Fibroblast of lung (primary cell): ENCODE results near the gene WDR86. TPM values are rescaled to one million over a fixed set of nuclear protein-coding genes. Genes with fewer than 3 reads are reported as not detected.
A peak's percentile ranks its signal among the peaks of the same experiment; 100 is the strongest.

Experiments used
- DNase-seq, 2 donors: peaks; one replicate each; pipeline versions ENCODE4 v3.0.0 to v3.0.0-alpha.2; 2010; ENCODE audit warnings: low read depth in 2 of 2
- H2AFZ ChIP-seq: 2 replicates; pipeline ENCODE4 v1.5.1; 2012; ENCODE audit warnings: low read length, control low read depth, inconsistent platforms
- H3K27ac ChIP-seq: 2 replicates; pipeline ENCODE4 v1.5.1; 2011; ENCODE audit warnings: low read length, control low read depth; ENCODE audit not compliant: insufficient read depth
- H3K27me3 ChIP-seq: 2 replicates; pipeline ENCODE4 v1.5.1; 2011; ENCODE audit warnings: mild to moderate bottlenecking, low read length; ENCODE audit not compliant: control insufficient read depth, insufficient read depth
- H3K36me3 ChIP-seq: 2 replicates; pipeline ENCODE4 v1.5.1; 2011; ENCODE audit warnings: low read length; ENCODE audit not compliant: control insufficient read depth, insufficient read depth
- H3K4me1 ChIP-seq: 2 replicates; pipeline ENCODE4 v1.5.1; 2011; ENCODE audit warnings: low read length; ENCODE audit not compliant: control insufficient read depth, insufficient read depth; ENCODE audit errors: extremely low read depth
- H3K4me2 ChIP-seq: 2 replicates; pipeline ENCODE4 v1.5.1; 2011; ENCODE audit warnings: low read length, control low read depth; ENCODE audit not compliant: insufficient read depth; ENCODE audit errors: extremely low read depth
- H3K4me3 ChIP-seq, 4 experiments: fragments of 200-600 bp in 1 of 4; sonication (generic) in 1 of 4; replicated peaks in 1 of 4; 2 replicates each; pipeline ENCODE4 v1.5.1; 2011 to 2016; ENCODE audit warnings: low read length in 4 of 4, low read depth in 3 of 4, mild to moderate bottlenecking in 3 of 4, control low read depth in 2 of 4, inconsistent platforms in 1 of 4, mixed read lengths in 1 of 4; ENCODE audit not compliant: insufficient read depth in 1 of 4; ENCODE audit errors: control extremely low read depth in 1 of 4
- H3K79me2 ChIP-seq: 2 replicates; pipeline ENCODE4 v1.5.1; 2012; ENCODE audit warnings: mild to moderate bottlenecking, low read length, inconsistent platforms; ENCODE audit not compliant: control insufficient read depth, insufficient read depth
- H3K9ac ChIP-seq: 2 replicates; pipeline ENCODE4 v1.5.1; 2011; ENCODE audit warnings: mild to moderate bottlenecking, low read length, control low read depth; ENCODE audit not compliant: insufficient read depth
- H3K9me3 ChIP-seq: 2 replicates; pipeline ENCODE4 v1.5.1; 2012; ENCODE audit warnings: low read depth, low read length; ENCODE audit not compliant: control insufficient read depth, insufficient read depth
- H4K20me1 ChIP-seq: 2 replicates; pipeline ENCODE4 v1.5.1; 2011; ENCODE audit warnings: low read length; ENCODE audit not compliant: control insufficient read depth, insufficient read depth; ENCODE audit errors: extremely low read depth
- EZH2 ChIP-seq: IDR thresholded peaks from 2 replicates; pipeline ENCODE4 v1.5.1; 2012; ENCODE audit warnings: low read length, control low read depth, mild to moderate bottlenecking; ENCODE audit errors: missing control alignments
- polyA minus RNA-seq: library from RNA; depleted of rRNA, polyadenylated mRNA; stranded (reverse); fragments of >200 nt; gene quantifications from 2 replicates; pipeline ENCODE4 v1.2.3, GENCODE V29; 2011; ENCODE audit warnings: low replicate concordance
- polyA plus RNA-seq, 2 donors: library from polyadenylated mRNA; depleted of rRNA in 1 of 2; stranded (reverse) in 1 of 2; unstranded in 1 of 2; fragments of >200 nt; gene quantifications; 2 replicates each; pipeline ENCODE4 v1.2.1, GENCODE V29; 2011 to 2012; ENCODE audit warnings: missing spikeins in 1 of 2
- total RNA-seq: library from RNA; depleted of rRNA; stranded (reverse); fragments of >200 nt; gene quantifications from 2 replicates; pipeline ENCODE4 v1.2.1, GENCODE V29; 2014
- TF ChIP-seq, protein P1 (sequence below), 2 donors: IDR thresholded peaks in 1 of 2; conservative IDR thresholded peaks in 1 of 2; 1 replicate in 1 of 2; 2 replicates in 1 of 2; pipeline ENCODE4 v1.5.1; 2011 to 2012; ENCODE audit warnings: low read length in 2 of 2, control low read depth in 1 of 2, inconsistent platforms in 1 of 2, low read depth in 1 of 2, mild to moderate bottlenecking in 1 of 2

WDR86 gene, protein sequence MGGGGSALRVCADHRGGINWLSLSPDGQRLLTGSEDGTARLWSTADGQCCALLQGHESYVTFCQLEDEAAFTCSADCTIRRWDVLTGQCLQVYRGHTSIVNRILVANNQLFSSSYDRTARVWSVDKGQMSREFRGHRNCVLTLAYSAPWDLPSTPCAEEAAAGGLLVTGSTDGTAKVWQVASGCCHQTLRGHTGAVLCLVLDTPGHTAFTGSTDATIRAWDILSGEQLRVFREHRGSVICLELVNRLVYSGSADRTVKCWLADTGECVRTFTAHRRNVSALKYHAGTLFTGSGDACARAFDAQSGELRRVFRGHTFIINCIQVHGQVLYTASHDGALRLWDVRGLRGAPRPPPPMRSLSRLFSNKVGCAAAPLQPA
- 0.33 and 1.0 TPM in 2 replicates for total RNA-seq
- not detected in 2 replicates for polyA plus RNA-seq
- polyA plus RNA-seq (2012), result not detected in 2 replicates
- polyA minus RNA-seq, result not detected in 2 replicates

DNA sequence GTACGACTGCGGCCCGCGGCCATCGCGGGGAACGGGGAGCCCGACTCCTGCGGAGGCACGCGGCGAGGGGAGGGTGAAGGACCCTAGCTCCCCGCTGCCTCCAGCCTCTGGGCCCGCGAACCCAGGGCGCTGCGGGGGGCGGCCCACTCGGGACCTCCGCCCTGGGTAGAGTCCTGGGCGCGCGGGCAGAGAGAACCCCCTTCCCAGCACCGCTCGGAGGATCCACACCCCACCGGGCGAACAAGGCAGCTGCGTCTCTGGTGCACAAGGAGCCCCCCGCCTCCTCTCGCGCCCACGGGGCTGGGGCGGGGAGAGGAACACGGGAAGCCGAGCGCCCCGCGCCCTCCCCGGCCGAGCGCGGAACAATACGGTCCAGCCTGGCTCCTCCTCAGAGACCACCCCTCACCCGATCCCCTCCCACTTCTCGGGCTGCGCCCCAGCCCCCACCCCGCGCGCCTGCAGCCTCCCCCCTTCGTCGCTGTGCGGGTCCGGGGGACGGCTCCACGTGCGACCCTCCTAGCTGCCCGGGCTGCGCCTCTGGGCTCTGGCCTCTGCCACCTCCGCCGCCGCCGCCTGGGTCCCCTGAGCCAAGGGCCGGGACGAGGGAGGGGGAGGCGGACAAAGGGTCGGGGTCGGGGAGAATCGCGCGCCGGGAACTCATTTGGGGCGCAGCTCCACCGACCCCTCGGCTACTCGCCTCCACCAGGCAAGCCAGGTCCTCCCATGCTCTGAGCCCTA, at the start of gene WDR86:
Gene WDR86, minus strand, starts transcription at position 372 of the 738 bp plus-strand sequence. CDS start 449 bp downstream, outside the sequence.
- Histone ChIP-seq H3K27ac (no peak within 1 kb of the TSS), H3K9me3 (no peaks in the 10 kb centered on the region), H3K4me2 (no peak within 1 kb of the TSS), H3K4me3 (peak within 1 kb of the TSS in 2 of 4 experiments; percentile 32 to 61), H3K9ac (no peak within 1 kb of the TSS), H2AFZ (no peak within 1 kb of the TSS), H3K4me1 (no peaks in the 10 kb centered on the region), H3K36me3 (no peaks in the 10 kb centered on the region), H3K79me2 (no peaks in the 10 kb centered on the region), H4K20me1 (no peaks in the 10 kb centered on the region), H3K27me3 (peaks cover 41% of the 10 kb centered on the region)
- no peak for TF ChIP-seq EZH2
- TF ChIP-seq, protein P1, sequence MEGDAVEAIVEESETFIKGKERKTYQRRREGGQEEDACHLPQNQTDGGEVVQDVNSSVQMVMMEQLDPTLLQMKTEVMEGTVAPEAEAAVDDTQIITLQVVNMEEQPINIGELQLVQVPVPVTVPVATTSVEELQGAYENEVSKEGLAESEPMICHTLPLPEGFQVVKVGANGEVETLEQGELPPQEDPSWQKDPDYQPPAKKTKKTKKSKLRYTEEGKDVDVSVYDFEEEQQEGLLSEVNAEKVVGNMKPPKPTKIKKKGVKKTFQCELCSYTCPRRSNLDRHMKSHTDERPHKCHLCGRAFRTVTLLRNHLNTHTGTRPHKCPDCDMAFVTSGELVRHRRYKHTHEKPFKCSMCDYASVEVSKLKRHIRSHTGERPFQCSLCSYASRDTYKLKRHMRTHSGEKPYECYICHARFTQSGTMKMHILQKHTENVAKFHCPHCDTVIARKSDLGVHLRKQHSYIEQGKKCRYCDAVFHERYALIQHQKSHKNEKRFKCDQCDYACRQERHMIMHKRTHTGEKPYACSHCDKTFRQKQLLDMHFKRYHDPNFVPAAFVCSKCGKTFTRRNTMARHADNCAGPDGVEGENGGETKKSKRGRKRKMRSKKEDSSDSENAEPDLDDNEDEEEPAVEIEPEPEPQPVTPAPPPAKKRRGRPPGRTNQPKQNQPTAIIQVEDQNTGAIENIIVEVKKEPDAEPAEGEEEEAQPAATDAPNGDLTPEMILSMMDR (conservative IDR thresholded peaks at IDR 0.05 in 1 of 2, IDR thresholded peaks at IDR 0.05 in 1 of 2; ENCODE audit: low read depth in 1 of 2, low read length in 2 of 2), result no peak
- DNase-seq, result no peak

DNA sequence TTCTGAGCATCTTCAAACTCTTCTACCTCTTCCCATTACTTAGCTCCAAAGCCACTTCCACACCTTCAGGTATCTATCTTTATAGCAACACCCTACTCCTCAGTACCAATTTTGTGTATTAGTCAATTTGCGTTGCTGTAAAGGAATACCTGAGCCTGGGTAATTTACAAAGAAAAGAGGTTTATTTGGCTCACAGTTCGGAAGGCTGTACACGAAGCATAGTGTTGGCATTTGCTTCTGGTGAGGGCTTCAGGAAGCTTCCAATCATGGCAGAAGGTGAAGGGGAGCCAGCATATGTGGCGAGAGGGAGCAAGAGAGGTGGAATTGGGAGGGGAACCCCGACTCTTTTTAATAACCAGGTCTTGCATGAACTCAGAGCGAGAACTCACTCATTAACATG, 47.7 kb upstream of the WDR86 start:
- no peak overlapping the region for H2AFZ ChIP-seq
- no peak overlapping the region for H3K27ac ChIP-seq
- no peaks in the 10 kb centered on the region for H4K20me1 ChIP-seq
- H3K4me3 ChIP-seq, result no peak overlapping the region
- H3K4me1 ChIP-seq, result peaks cover 11% of the 10 kb centered on the region
- no peaks in the 10 kb centered on the region for H3K9me3 ChIP-seq
- TF ChIP-seq EZH2, result no peak
- TF ChIP-seq, protein P1 (conservative IDR thresholded peaks at IDR 0.05 in 1 of 2, IDR thresholded peaks at IDR 0.05 in 1 of 2; ENCODE audit: low read depth in 1 of 2, low read length in 2 of 2), result no peak
- no peak for DNase-seq
- H3K4me2 ChIP-seq, result no peak overlapping the region
- no peaks in the 10 kb centered on the region for H3K36me3 ChIP-seq
- no peaks in the 10 kb centered on the region for H3K79me2 ChIP-seq
- H3K9ac ChIP-seq, result no peak overlapping the region
- no peaks in the 10 kb centered on the region for H3K27me3 ChIP-seq

DNA sequence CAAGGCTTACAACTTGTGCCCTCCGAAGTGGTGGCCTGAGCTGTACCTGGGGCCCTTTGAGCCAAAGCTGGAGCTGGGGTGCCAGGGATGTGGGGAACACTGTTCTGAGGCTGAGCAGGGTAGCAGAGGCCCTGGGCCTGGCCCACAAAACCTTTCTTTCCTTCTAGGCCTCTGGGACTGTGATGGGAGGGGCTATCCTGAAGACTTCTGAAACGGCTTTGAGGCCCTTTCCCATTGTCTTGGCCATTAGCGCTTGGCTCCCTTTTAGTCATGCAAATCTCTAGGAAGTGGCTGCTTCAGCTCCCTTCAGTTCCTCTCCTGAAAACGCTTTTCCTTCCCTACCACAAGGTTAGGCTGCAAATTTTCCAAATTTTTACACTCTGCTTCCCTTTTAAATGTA, 46.9 kb upstream of the WDR86 start:
- H4K20me1 ChIP-seq, result no peaks in the 10 kb centered on the region
- DNase-seq, result no peak
- H3K4me2 ChIP-seq, result no peak overlapping the region
- no peaks in the 10 kb centered on the region for H3K79me2 ChIP-seq
- H3K4me3 ChIP-seq, result no peak overlapping the region
- H3K36me3 ChIP-seq, result no peaks in the 10 kb centered on the region
- no peak for TF ChIP-seq EZH2
- TF ChIP-seq, protein P1 (conservative IDR thresholded peaks at IDR 0.05 in 1 of 2, IDR thresholded peaks at IDR 0.05 in 1 of 2; ENCODE audit: low read depth in 1 of 2, low read length in 2 of 2), result no peak
- no peak overlapping the region for H3K27ac ChIP-seq
- H3K27me3 ChIP-seq, result no peaks in the 10 kb centered on the region
- no peaks in the 10 kb centered on the region for H3K9me3 ChIP-seq
- peaks cover 11% of the 10 kb centered on the region for H3K4me1 ChIP-seq
- H2AFZ ChIP-seq, result no peak overlapping the region
- no peak overlapping the region for H3K9ac ChIP-seq
